NCI-H2107 treated with DMSO at 0.1 percent for 48 hours (cell line): Measurements from ENCODE around the gene DLGAP4.
"Not testable (repeated sequence)": the region's sequence is repeated elsewhere in the genome, so short reads cannot be mapped to it uniquely, and the experiment has no call there.

Experiments used
- DNase-seq: peaks from one replicate; lab custom pipeline; 2025; ENCODE audit not compliant: unreplicated experiment; lab: John Stamatoyannopoulos, UW

Gene DLGAP4

DNA sequence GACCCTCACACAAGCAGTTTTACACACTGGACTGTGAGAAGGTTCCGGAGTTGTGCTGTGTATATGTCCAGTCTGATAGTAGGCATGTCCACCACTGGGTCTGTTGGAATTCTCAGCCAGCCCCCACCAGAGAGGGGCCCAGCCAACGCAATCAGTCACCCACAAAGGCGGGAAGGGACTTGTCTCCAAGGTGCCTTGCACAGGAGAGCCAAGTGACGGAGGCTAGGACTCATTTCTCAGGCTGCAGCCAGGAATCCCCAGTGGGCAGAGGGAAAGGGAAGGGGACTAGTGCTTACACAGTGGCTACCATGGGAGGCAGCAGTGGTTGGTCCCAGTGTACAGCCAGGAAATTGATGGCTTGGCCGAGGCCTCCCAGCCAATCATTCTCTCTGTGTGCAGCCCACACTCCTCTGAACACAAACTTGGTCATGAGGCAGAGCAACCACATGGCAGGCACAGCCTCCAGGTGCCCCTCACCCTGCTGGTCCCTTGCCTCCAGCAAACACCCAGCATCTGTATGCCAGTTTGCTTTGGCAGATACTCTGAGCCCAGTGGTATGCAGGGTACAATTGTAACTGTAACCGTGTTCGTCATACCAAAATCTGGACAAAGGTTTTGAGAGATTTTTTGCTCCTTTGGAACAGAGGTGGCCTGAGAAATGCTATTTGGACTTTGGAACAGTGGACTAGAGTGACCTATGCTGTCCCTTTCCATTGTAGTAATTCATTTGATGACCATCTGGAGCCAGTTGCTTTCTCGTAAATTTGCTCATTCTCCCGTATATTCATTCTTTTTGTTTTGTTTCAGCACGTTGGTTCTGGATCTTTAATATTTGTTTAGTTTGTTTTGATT lies 162.2 kb downstream of the DLGAP4 start:
- DNase-seq: no peak

DNA sequence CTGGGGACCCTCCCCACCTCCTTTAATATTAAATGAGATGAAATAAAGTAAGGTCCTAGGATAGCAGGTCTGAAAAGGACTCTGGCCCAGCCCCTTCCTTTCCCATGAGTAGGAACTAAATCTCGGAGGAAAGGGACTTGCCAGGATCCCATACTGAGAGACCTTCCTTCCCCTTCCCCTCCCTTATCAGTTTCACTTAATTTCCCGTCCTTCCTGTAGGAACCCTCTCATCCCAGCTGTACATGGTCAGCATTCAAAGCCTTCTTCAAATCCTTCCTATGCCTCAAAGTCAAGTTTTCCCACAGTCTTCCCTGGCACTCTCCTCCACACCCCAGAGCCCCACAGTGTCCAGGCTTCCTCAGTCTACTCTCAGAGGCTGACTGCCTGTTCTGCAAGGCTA lies 163.8 kb downstream of the DLGAP4 start:
- DNase-seq: no peak

- DNase-seq: no peak
These were observed 165.9 kb downstream of the DLGAP4 start for GRCh38 chr20:36471885-36472636.

DNA sequence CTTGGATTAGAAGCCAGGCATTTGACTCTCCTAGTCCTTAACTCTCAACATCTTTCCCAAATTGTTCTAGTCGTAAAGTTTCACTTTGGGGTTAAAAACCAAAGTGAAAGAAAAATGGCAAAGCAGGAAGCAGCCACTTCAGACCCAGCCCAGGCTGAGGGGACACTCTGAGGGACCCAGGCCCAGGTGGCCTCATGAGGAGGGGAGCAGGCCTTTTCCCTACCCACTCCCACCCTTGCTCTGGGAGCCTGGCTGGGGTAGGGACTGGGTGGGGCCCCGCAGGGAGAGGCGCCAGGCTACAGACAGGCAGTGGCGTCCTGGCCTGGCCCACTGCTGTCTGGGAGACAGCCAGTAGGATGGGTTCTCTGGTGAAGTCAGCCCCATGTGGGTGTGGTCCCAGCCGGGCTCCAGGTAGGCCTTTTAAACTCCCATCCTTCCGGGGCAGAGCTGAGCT lies 166.5 kb downstream of the DLGAP4 start:
- no peak for DNase-seq

DNA sequence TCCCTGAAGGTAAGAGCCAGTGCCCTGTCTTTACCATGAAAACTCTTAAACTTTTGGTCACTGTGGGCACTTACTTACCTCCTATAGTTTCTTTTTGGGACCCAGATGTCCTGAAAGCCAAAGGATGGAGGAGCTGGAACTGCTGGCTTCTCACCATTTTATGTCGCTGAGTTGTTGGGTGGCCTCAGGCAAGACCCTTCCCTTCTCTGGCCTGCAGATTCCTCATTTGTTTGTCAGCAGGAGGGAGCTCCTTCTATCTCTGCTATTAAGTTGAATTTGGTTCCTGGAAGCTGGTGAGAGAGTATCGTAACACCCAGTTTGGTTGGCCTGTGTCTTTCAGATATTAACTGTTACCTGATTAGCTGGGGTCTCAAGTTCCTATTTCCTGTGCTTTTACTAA lies 167.0 kb downstream of the DLGAP4 start:
- DNase-seq: no peak

- no peak for DNase-seq
These were observed 168.4 kb downstream of the DLGAP4 start for GRCh38 chr20:36474563-36474962.

DNA sequence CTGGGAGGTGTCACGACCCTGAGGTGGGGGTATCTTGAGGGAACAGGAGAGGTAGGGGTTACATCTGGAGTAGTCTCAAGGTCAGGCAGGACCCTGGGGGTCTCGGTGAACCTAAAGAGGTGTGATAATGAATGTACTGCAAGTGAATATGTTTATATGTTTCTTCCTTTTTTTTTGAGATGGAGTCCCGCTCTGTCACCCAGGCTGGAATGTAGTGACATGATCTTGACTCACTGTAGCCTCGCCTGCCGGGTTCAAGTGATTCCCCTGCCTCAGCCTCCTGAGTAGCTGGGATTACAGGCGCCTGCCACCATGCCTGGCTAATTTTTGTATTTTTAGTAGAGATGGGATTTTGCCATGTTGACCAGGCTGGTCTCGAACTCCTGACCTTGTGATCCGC lies 168.9 kb downstream of the DLGAP4 start:
- DNase-seq: not testable (repeated sequence)

DNA sequence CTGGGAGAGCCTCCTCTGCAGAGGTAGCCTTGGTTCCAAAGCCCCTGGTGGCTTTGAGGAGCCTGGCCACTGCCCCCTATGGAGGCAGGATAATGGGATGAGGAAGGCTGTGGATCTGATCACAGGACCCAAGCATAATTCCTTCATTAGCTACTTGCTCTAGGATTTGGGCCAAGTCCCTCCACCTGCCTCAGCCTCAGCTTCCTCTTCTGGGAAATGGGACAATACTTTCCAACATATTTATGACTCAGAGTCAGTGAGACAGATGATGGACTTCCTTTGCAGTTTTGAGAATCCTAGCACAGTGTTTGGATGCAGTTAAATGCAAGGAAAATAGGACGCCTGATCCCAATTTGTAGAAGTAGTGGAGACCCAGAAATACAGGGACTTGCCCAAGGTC lies 171.3 kb downstream of the DLGAP4 start:
- no peak for DNase-seq

DNA sequence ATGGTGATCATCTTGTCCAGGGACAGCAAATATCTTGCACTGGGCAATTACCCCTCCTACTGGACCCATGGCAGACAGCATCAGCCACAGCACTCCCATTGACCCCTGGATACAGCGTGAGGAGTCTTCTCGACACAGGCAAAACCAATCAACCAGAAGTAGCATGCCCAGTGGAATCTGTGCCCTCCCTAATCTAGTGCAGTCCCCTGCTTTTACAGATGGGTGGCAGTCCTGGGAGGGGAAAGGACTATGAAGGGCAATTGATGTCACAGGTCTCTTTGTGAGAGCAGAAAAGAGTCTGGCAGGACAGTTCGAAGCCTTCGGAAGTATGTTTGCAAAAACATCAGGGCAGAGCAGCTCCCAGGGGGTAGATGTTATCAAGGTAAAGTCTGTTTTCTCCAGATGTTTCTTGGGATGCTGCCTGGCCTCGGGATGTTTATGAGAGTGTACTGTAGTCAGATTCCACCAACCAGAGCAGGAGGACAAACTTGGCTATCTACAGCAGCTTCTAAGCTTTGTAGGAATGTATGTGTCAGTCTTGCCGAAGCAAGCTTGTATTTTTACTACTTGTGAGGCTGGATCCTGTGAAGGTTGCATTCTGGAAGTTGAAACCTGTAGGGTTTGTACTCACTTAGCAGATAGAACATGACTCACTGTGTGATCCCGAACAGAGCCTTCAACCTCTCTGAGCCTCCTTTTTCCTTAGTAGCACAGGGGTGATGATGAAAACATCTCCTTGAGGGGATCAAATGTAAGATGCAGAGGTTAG lies 172.2 kb downstream of the DLGAP4 start:
- DNase-seq: no peak

DNA sequence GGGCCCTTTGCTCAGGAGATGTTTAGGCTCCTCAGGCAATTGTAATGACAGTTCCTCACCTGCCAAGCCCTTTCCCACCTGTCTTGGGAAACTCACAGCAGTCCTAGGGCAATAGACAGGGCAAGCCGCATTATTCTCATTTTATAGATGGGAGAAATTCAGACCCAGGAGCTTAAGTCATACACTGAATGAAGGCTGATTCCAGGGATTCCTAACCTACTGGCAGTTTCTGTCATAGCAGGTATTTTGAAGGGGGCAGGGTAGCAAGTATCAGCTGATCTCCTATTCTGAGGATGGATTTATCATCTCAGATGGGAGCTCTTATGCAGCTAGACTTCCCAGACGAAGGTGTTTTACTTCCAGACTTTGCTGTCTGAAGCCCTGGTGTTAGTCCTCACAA lies 173.8 kb downstream of the DLGAP4 start:
- no peak for DNase-seq

- no peak for DNase-seq
These were observed 174.4 kb downstream of the DLGAP4 start for GRCh38 chr20:36480456-36481048.

DNA sequence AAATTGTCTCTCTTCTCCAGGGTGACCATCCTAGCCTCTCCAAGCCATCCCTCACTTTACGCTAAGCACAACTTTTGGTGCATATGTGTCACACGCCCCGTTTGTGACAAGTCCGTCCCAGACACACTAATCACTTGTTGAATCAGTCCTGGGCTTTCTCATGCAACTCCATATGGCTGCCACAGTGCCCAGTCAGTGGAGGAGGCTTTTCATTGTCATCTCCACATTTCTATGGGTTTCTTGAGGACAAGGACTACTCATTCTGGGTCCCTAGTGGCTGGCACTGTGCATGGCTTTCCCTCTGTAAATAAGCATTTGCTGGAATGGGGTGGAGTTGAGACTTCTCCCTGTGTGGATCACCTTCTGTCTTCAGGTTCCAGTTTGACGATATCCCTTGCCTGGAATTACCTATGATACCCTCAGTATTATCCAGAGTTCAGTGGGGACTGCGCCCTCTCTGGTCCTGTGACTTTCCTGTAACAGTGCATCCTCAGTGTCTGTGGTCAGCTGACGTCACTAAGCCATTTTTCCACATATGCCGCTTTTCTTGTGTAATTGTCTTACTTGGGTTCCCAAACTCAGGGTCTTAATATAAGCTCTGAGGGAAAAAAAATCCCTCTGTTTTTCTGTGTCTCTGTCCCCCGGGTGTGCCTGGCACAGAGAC lies 175.4 kb downstream of the DLGAP4 start:
- DNase-seq: no peak

- DNase-seq: peak; percentile 90
These were observed 175.9 kb downstream of the DLGAP4 start for GRCh38 chr20:36482044-36482473.

DNA sequence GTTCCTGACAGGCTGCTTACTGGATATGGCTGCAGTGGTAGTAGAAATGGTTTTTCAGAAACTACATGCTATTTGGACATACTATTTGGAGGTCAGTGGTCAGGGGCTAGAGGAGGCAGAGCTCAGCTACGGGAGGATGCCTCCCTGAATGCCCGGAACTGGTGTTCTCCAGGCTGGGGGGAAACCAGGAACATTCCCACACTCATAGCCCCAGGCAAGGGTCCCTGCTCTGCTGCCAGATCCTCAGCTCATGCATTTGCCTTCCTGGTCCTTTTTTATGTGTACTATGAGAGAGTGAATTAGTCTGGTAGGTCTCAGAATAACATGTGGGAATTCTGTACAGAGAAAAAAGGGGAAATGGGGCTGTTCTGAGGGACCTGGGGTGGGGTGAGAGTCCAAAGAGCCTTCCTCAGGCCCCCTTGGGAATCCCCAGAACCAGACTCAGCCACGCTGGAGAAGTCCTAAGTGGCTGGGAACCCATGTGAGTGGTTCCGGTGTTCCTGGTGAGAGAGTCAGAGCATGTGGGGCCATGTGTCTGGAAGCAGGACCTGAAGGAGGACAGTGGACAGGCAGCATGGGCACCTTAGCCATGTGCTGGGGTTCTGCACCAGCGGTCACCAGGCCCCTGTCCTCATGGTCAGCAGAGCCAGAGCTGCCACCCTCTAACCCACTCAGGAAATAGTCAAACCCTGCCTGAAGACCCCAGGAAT lies 177.2 kb downstream of the DLGAP4 start:
- DNase-seq: no peak

DNA sequence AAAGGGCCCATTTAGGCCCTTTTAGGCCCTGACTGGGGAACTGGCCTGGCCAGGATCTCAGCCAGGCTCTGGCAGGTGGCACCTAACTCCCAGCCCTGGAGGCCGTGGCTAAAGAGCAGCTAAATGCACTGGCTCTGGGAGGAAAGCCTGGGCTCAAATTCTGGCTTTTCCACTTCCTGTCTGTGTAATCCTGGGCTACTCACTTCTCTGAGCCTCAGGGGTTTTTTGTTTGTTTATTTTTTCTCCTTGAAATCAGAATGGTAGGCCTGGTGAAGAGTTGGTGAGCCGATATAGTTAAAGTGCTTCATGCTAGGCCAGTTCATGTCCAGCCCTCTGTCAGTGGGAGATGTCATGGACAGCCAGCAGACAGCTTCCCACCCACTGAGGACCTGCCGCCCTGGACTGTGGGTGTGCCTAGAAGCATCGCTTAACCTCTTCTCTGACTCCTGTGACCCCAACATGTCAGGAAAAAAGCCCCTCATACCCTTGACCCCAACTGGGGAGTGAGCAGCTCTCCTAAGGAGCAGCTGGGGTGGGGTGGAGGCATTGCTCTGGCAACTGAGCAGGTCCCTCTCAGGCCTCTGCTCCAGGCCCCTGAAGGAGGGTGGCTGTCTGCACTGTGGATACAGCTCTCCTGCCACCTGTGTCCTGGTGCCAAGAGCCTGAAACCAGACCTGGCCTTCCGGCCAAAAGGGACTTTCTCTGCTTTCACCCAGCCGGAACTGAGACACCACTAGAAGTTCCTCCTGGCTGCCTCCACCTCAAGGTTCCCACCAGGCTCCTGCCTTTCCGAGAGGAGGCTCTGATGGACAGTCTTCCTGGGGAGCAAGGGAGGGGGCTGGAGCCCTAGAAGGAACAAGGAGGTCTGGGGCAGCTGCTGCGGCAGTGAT lies 178.0 kb downstream of the DLGAP4 start:
- DNase-seq: no peak

- DNase-seq: no peak
These were observed 179.1 kb downstream of the DLGAP4 start for GRCh38 chr20:36485286-36485685.

DNA sequence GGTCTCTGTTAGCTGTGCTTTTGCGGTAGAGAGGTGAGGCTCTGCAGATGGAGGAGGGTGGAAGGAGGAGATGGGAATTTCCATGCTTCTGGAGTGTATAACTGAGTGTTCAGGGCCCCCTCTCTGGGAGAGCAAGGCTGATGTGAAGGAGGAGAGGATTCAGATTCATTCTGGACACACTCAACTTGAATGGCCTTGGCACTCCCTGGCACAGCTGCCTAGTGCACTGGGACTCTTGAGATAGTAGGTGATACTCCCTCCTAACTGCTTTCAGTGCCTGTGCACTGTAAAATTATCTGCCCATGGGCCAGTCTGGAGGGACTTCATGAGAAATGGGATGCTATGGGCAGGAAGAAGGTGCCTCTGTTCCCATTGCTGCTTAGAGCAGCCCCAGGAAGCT lies 180.9 kb downstream of the DLGAP4 start:
- no peak for DNase-seq

GRCh38 chr20:36490191-36490590 lies 184.1 kb downstream of the DLGAP4 start:
- no peak for DNase-seq
